ENCODE data around the gene RBM20. TPM values are rescaled to one million over a fixed set of nuclear protein-coding genes. Genes with fewer than 3 reads are reported as not detected.

The RBM20 gene
- polyA plus RNA-seq, 1 donor (not counting 4 experiments of a cell fraction or from before 2014, with no cell fraction given) = 0.01 TPM

DNA sequence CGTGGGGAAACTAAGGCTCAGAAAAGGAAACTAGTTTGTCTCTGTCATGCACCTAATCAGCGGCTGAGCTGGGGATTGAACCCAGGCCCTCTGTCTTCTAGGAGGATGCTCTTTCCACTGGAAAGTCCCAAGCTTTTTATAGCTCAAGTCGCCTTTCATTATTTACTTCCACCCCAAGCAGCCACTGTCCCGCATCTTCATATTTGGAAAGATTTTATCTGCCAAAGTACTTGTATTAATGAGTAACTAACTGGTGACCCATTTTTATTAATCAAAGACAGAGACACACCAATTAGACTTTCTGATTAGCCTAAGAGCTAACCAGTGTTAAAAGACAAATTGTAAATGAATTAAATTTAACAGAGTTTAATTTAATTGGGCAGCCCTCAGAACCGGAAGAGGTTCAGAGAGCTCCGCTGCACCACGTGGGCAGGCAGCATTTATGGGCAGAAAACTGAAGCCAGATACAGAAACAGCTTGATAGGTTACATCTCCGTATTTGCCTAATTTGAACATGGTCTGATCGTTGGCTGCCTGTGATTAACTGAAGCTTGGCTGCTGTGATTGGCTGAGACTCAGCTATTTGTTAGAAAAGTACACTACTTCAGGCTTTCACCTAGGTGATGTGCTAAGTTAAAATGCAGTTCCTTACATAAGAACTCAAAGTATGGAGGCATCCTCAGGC, 149.1 kb downstream of the RBM20 start:
- no peak overlapping the region for H3K27ac ChIP-seq (ENCODE audit: control insufficient read depth, insufficient read depth, low read length)
- no peak overlapping the region for H3K4me2 ChIP-seq (ENCODE audit: control insufficient read depth, extremely low read depth, insufficient read depth, low read depth, low read length)
- FAIRE-seq = no peak

DNA sequence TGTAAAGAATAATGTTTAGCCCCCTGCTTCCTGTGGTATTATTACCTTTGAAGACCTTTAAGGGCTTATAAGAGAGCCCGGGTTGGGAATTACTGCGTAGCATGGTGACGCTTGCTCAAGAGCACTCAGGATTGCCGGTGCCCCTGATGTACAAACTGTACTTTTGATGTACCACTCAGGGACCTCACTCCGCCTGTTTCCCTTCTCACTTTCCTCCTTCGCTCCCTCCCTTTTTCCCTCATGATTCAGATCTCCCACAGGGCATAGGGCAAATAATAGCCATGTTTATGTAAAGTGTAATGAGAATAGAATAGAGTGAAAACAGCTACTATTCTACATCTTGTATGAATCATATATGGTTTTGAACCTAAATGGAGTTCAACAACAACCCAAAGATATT, 149.8 kb downstream of the RBM20 start:
- FAIRE-seq = no peak
- H3K4me1 ChIP-seq (ENCODE audit: control insufficient read depth, extremely low read depth, insufficient read depth, low read length) = no peaks in the 10 kb centered on the region

More for the DNA sequence above, 149.1 kb downstream of the RBM20 start:
- no peaks in the 10 kb centered on the region for H3K9me3 ChIP-seq (ENCODE audit: control insufficient read depth, low read depth, low read length)
- H3K36me3 ChIP-seq (ENCODE audit: control insufficient read depth in 2 of 2, extremely low read depth in 1 of 2, insufficient read depth in 2 of 2, low read length in 2 of 2) = no peaks in the 10 kb centered on the region
- H3K4me1 ChIP-seq (ENCODE audit: control insufficient read depth, extremely low read depth, insufficient read depth, low read length) = no peaks in the 10 kb centered on the region
- no peak for TF ChIP-seq EZH2 (IDR thresholded peaks at IDR 0.05; ENCODE audit: low read length)
- TF ChIP-seq, protein P1, sequence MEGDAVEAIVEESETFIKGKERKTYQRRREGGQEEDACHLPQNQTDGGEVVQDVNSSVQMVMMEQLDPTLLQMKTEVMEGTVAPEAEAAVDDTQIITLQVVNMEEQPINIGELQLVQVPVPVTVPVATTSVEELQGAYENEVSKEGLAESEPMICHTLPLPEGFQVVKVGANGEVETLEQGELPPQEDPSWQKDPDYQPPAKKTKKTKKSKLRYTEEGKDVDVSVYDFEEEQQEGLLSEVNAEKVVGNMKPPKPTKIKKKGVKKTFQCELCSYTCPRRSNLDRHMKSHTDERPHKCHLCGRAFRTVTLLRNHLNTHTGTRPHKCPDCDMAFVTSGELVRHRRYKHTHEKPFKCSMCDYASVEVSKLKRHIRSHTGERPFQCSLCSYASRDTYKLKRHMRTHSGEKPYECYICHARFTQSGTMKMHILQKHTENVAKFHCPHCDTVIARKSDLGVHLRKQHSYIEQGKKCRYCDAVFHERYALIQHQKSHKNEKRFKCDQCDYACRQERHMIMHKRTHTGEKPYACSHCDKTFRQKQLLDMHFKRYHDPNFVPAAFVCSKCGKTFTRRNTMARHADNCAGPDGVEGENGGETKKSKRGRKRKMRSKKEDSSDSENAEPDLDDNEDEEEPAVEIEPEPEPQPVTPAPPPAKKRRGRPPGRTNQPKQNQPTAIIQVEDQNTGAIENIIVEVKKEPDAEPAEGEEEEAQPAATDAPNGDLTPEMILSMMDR (optimal IDR thresholded peaks at IDR 0.05 in 1 of 3, IDR thresholded peaks at IDR 0.05 in 1 of 3, conservative IDR thresholded peaks at IDR 0.05 in 1 of 3; ENCODE audit: extremely low read depth in 1 of 3, insufficient read depth in 2 of 3, low read length in 3 of 3) = no peak
- no peaks in the 10 kb centered on the region for H4K20me1 ChIP-seq (ENCODE audit: control insufficient read depth, extremely low read depth, insufficient read depth, low read length)
- H3K4me3 ChIP-seq (ENCODE audit: control insufficient read depth in 2 of 3, extremely low read depth in 1 of 3, insufficient read depth in 2 of 3, low read depth in 1 of 3, low read length in 3 of 3) = no peak overlapping the region
- dilution Hi-C loops (cut with MboI; ENCODE audit: extremely low pct_ligation_motif_present, low sequenced_read_pairs) = no loop called here
- H3K9ac ChIP-seq (ENCODE audit: control insufficient read depth, extremely low read depth, insufficient read depth, low read length) = no peak overlapping the region
- no peaks in the 10 kb centered on the region for H3K9me1 ChIP-seq (ENCODE audit: control insufficient read depth, extremely low read depth, insufficient read depth, low read length)
- no peak for DNase-seq (ENCODE audit: low read depth, low spot score)
- H3K79me2 ChIP-seq (ENCODE audit: control insufficient read depth, insufficient read depth, low read length) = no peaks in the 10 kb centered on the region
- no peak overlapping the region for H2AFZ ChIP-seq (ENCODE audit: control insufficient read depth, low read length)
- H3K27me3 ChIP-seq (ENCODE audit: control insufficient read depth, extremely low read depth, insufficient read depth, low read length) = no peaks in the 10 kb centered on the region

More for the DNA sequence above, 149.8 kb downstream of the RBM20 start:
- no peak overlapping the region for H3K4me3 ChIP-seq (ENCODE audit: control insufficient read depth in 2 of 3, extremely low read depth in 1 of 3, insufficient read depth in 2 of 3, low read depth in 1 of 3, low read length in 3 of 3)
- H3K27ac ChIP-seq (ENCODE audit: control insufficient read depth, insufficient read depth, low read length) = no peak overlapping the region
- H3K9ac ChIP-seq (ENCODE audit: control insufficient read depth, extremely low read depth, insufficient read depth, low read length) = no peak overlapping the region
- H3K79me2 ChIP-seq (ENCODE audit: control insufficient read depth, insufficient read depth, low read length) = no peaks in the 10 kb centered on the region
- dilution Hi-C loops (cut with MboI; ENCODE audit: extremely low pct_ligation_motif_present, low sequenced_read_pairs) = no loop called here
- H4K20me1 ChIP-seq (ENCODE audit: control insufficient read depth, extremely low read depth, insufficient read depth, low read length) = no peaks in the 10 kb centered on the region
- H3K9me1 ChIP-seq (ENCODE audit: control insufficient read depth, extremely low read depth, insufficient read depth, low read length) = no peaks in the 10 kb centered on the region
- H3K27me3 ChIP-seq (ENCODE audit: control insufficient read depth, extremely low read depth, insufficient read depth, low read length) = no peaks in the 10 kb centered on the region
- TF ChIP-seq, protein P1 (optimal IDR thresholded peaks at IDR 0.05 in 1 of 3, IDR thresholded peaks at IDR 0.05 in 1 of 3, conservative IDR thresholded peaks at IDR 0.05 in 1 of 3; ENCODE audit: extremely low read depth in 1 of 3, insufficient read depth in 2 of 3, low read length in 3 of 3) = no peak
- no peak for TF ChIP-seq EZH2 (IDR thresholded peaks at IDR 0.05; ENCODE audit: low read length)
- no peak for DNase-seq (ENCODE audit: low read depth, low spot score)
- no peak overlapping the region for H3K4me2 ChIP-seq (ENCODE audit: control insufficient read depth, extremely low read depth, insufficient read depth, low read depth, low read length)
- no peaks in the 10 kb centered on the region for H3K9me3 ChIP-seq (ENCODE audit: control insufficient read depth, low read depth, low read length)
- H2AFZ ChIP-seq (ENCODE audit: control insufficient read depth, low read length) = no peak overlapping the region
- H3K36me3 ChIP-seq (ENCODE audit: control insufficient read depth in 2 of 2, extremely low read depth in 1 of 2, insufficient read depth in 2 of 2, low read length in 2 of 2) = no peaks in the 10 kb centered on the region

All from keratinocyte (primary cell).